ENCODE measurements around the gene BORCS5. TPM values are rescaled to one million over a fixed set of nuclear protein-coding genes. Genes with fewer than 3 reads are reported as not detected.
"Not testable (repeated sequence)": the region's sequence is repeated elsewhere in the genome, so short reads cannot be mapped to it uniquely, and the experiment has no call there.

The BORCS5 gene
- 21.6 TPM for total RNA-seq

- peak; percentile 96 for DNase-seq (ENCODE audit: low spot score)
These were observed at the start of gene BORCS5 for GRCh38 chr12:12356896-12357718. BORCS5 (plus strand) TSS chr12:12357078; CDS start chr12:12357452, 374 bp downstream.

GRCh38 chr12:12310695-12311094, 46.2 kb upstream of the BORCS5 start:
- not testable (repeated sequence) for DNase-seq (ENCODE audit: low spot score)

GRCh38 chr12:12315838-12316237, 41.0 kb upstream of the BORCS5 start:
- no peak for DNase-seq (ENCODE audit: low spot score)

- DNase-seq (ENCODE audit: low spot score): no peak
These were observed 37.3 kb upstream of the BORCS5 start for GRCh38 chr12:12319451-12320183.

GRCh38 chr12:12323118-12323517, 33.8 kb upstream of the BORCS5 start:
- DNase-seq (ENCODE audit: low spot score): no peak

GRCh38 chr12:12323591-12323990, 33.3 kb upstream of the BORCS5 start:
- DNase-seq (ENCODE audit: low spot score): no peak

GRCh38 chr12:12326262-12326661, 30.6 kb upstream of the BORCS5 start:
- DNase-seq (ENCODE audit: low spot score): no peak

- no peak for DNase-seq (ENCODE audit: low spot score)
These were observed 29.1 kb upstream of the BORCS5 start for GRCh38 chr12:12327802-12328201.

GRCh38 chr12:12331244-12331771, 25.6 kb upstream of the BORCS5 start:
- no peak for DNase-seq (ENCODE audit: low spot score)

- no peak for DNase-seq (ENCODE audit: low spot score)
These were observed 25.0 kb upstream of the BORCS5 start for GRCh38 chr12:12331896-12332295.

- no peak for DNase-seq (ENCODE audit: low spot score)
These were observed 23.2 kb upstream of the BORCS5 start for GRCh38 chr12:12333407-12334366.

GRCh38 chr12:12334367-12335040, 22.4 kb upstream of the BORCS5 start:
- no peak for DNase-seq (ENCODE audit: low spot score)

GRCh38 chr12:12336049-12336411, 20.8 kb upstream of the BORCS5 start:
- no peak for DNase-seq (ENCODE audit: low spot score)

- no peak for DNase-seq (ENCODE audit: low spot score)
These were observed 20.4 kb upstream of the BORCS5 start for GRCh38 chr12:12336511-12336910.

- DNase-seq (ENCODE audit: low spot score): no peak
These were observed 18.2 kb upstream of the BORCS5 start for GRCh38 chr12:12338527-12339168.

- peak; percentile 77 for DNase-seq (ENCODE audit: low spot score)
These were observed 6.9 kb upstream of the BORCS5 start, which contains the start of gene MANSC1 for GRCh38 chr12:12349711-12350665. MANSC1 (minus strand) TSS chr12:12350242; CDS start chr12:12343314, 6,928 bp downstream.

- no peak for DNase-seq (ENCODE audit: low spot score)
These were observed 5.9 kb upstream of the BORCS5 start for GRCh38 chr12:12350868-12351463.

- DNase-seq (ENCODE audit: low spot score): not testable (repeated sequence)
These were observed 5.3 kb upstream of the BORCS5 start for GRCh38 chr12:12351468-12352185.
